Right lobe of liver (tissue), 4 donors: ENCODE measurements around the gene UBLCP1.

ENCODE experiments used
- CTCF ChIP-seq, 4 donors: fragments of 200-600 bp in 3 of 4; fragments of 450-650 bp in 1 of 4; IDR thresholded peaks; one replicate each; pipeline versions ENCODE4 v1.5.1 to v1.8.0; 2016 to 2022; ENCODE audit warnings: antibody characterized with exemption in 4 of 4, mild to moderate bottlenecking in 2 of 4
- POLR2A ChIP-seq: fragments of 450-650 bp; IDR thresholded peaks from one replicate; pipeline ENCODE4 v1.6.1; 2017; ENCODE audit warnings: antibody characterized with exemption, mild to moderate bottlenecking
- donor health status: DM: no; HTN: no; CAD: no.
- donor health status: DM: no; HTN: no; CAD: no.
- donor health status: DM: no; HTN: yes; CAD: no.

GRCh38 chr5:159286420-159287035 lies 23.4 kb downstream of the UBLCP1 start:
- TF ChIP-seq CTCF (IDR thresholded peaks at IDR 0.05) (peak; percentile 23 to 46 (median 44)), POLR2A (no peak)
